HEK293 (cell line): Measurements from ENCODE around the gene NIPBL.

Source experiments
- BCL11A ChIP-seq: fragments of 450-650 bp; formaldehyde crosslinking; IDR thresholded peaks from 2 replicates; pipeline ENCODE4 v1.5.1; 2016; ENCODE audit warnings: low read depth, missing biosample characterization, missing genetic modification characterization
- FEZF1 ChIP-seq: fragments of 450-650 bp; formaldehyde crosslinking; IDR thresholded peaks from 2 replicates; pipeline ENCODE4 v1.5.1; 2016; ENCODE audit warnings: missing biosample characterization, missing genetic modification characterization
- KLF1 ChIP-seq: fragments of 450-650 bp; formaldehyde crosslinking; IDR thresholded peaks from 2 replicates; pipeline ENCODE4 v1.5.1; 2016; ENCODE audit warnings: missing biosample characterization, missing genetic modification characterization
- KLF10 ChIP-seq: fragments of 450-650 bp; IDR thresholded peaks from 2 replicates; pipeline ENCODE4 v1.5.1; 2018; ENCODE audit warnings: missing biosample characterization, mild to moderate bottlenecking, missing genetic modification characterization
- OSR2 ChIP-seq: fragments of 450-650 bp; formaldehyde crosslinking; IDR thresholded peaks from 2 replicates; pipeline ENCODE4 v1.5.1; 2016; ENCODE audit warnings: missing biosample characterization, missing genetic modification characterization
- SP2 ChIP-seq: fragments of 450-650 bp; formaldehyde crosslinking; IDR thresholded peaks from 2 replicates; pipeline ENCODE4 v1.5.1; 2016; ENCODE audit warnings: missing biosample characterization, missing genetic modification characterization
- SP3 ChIP-seq: fragments of 450-650 bp; formaldehyde crosslinking; IDR thresholded peaks from 2 replicates; pipeline ENCODE4 v1.5.1; 2016; ENCODE audit warnings: missing biosample characterization, missing genetic modification characterization
- SP7 ChIP-seq: fragments of 450-650 bp; formaldehyde crosslinking; IDR thresholded peaks from 2 replicates; pipeline ENCODE4 v1.5.1; 2016; ENCODE audit warnings: missing biosample characterization, missing genetic modification characterization
- WT1 ChIP-seq: fragments of 450-650 bp; formaldehyde crosslinking; IDR thresholded peaks from 2 replicates; pipeline ENCODE4 v1.5.1; 2016; ENCODE audit warnings: missing biosample characterization, missing genetic modification characterization
- ZBTB11 ChIP-seq: fragments of 450-650 bp; formaldehyde crosslinking; conservative IDR thresholded peaks from 2 replicates; pipeline ENCODE4 v1.5.1; 2016; ENCODE audit warnings: low read depth, missing biosample characterization, missing genetic modification characterization
- ZBTB7A ChIP-seq: fragments of 450-650 bp; formaldehyde crosslinking; IDR thresholded peaks from 2 replicates; pipeline ENCODE4 v1.5.1; 2016; ENCODE audit warnings: low read depth, missing biosample characterization, missing genetic modification characterization
- ZFP37 ChIP-seq: fragments of 450-650 bp; formaldehyde crosslinking; IDR thresholded peaks from 2 replicates; pipeline ENCODE4 v1.5.1; 2016; ENCODE audit warnings: missing biosample characterization, missing genetic modification characterization
- ZIC2 ChIP-seq: fragments of 450-650 bp; formaldehyde crosslinking; IDR thresholded peaks from 2 replicates; pipeline ENCODE4 v1.5.1; 2016; ENCODE audit warnings: missing biosample characterization, missing genetic modification characterization
- ZNF18 ChIP-seq: fragments of 450-650 bp; formaldehyde crosslinking; IDR thresholded peaks from 2 replicates; pipeline ENCODE4 v1.5.1; 2016; ENCODE audit warnings: missing biosample characterization, missing genetic modification characterization
- ZNF2 ChIP-seq: fragments of 450-650 bp; formaldehyde crosslinking; IDR thresholded peaks from 2 replicates; pipeline ENCODE4 v1.5.1; 2016; ENCODE audit warnings: missing biosample characterization, missing genetic modification characterization
- ZNF24 ChIP-seq: fragments of 450-650 bp; formaldehyde crosslinking; IDR thresholded peaks from 2 replicates; pipeline ENCODE4 v1.5.1; 2016; ENCODE audit warnings: missing biosample characterization, missing genetic modification characterization
- ZNF324 ChIP-seq: fragments of 450-650 bp; formaldehyde crosslinking; IDR thresholded peaks from 2 replicates; pipeline ENCODE4 v1.5.1; 2016; ENCODE audit warnings: missing biosample characterization, missing genetic modification characterization
- ZNF341 ChIP-seq: fragments of 450-650 bp; formaldehyde crosslinking; IDR thresholded peaks from 2 replicates; pipeline ENCODE4; 2016; ENCODE audit warnings: low read depth, missing biosample characterization, missing genetic modification characterization
- ZNF501 ChIP-seq: fragments of 450-650 bp; formaldehyde crosslinking; IDR thresholded peaks from 2 replicates; pipeline ENCODE4 v1.5.1; 2016; ENCODE audit warnings: missing biosample characterization, missing genetic modification characterization
- ZNF514 ChIP-seq: fragments of 450-650 bp; formaldehyde crosslinking; IDR thresholded peaks from 2 replicates; pipeline ENCODE4 v1.5.1; 2016; ENCODE audit warnings: missing biosample characterization, missing genetic modification characterization
- ZNF521 ChIP-seq: fragments of 450-650 bp; formaldehyde crosslinking; IDR thresholded peaks from 2 replicates; pipeline ENCODE4 v1.5.1; 2017; ENCODE audit warnings: missing biosample characterization, mild to moderate bottlenecking, missing genetic modification characterization
- ZNF530 ChIP-seq: fragments of 450-650 bp; formaldehyde crosslinking; IDR thresholded peaks from 2 replicates; pipeline ENCODE4 v1.5.1; 2016; ENCODE audit warnings: low read depth, missing biosample characterization, missing genetic modification characterization
- ZNF549 ChIP-seq: fragments of 450-650 bp; IDR thresholded peaks from 2 replicates; pipeline ENCODE4 v1.5.1; 2018; ENCODE audit warnings: missing biosample characterization, missing genetic modification characterization, mild to moderate bottlenecking, inconsistent platforms, moderate library complexity
- ZNF561 ChIP-seq: fragments of 450-650 bp; IDR thresholded peaks from 2 replicates; pipeline ENCODE4 v1.5.1; 2018; ENCODE audit warnings: missing biosample characterization, missing genetic modification characterization, borderline replicate concordance
- ZNF571 ChIP-seq: fragments of 450-650 bp; formaldehyde crosslinking; IDR thresholded peaks from 2 replicates; pipeline ENCODE4 v1.5.0; 2017; ENCODE audit warnings: missing biosample characterization, missing genetic modification characterization
- ZNF585B ChIP-seq: fragments of 450-650 bp; formaldehyde crosslinking; IDR thresholded peaks from 2 replicates; pipeline ENCODE4 v1.5.1; 2016; ENCODE audit warnings: missing biosample characterization, missing genetic modification characterization
- ZNF654 ChIP-seq: fragments of 450-650 bp; formaldehyde crosslinking; IDR thresholded peaks from 2 replicates; pipeline ENCODE4 v1.5.1; 2016; ENCODE audit warnings: low read depth, missing biosample characterization, missing genetic modification characterization
- ZNF777 ChIP-seq: fragments of 450-650 bp; formaldehyde crosslinking; IDR thresholded peaks from 2 replicates; pipeline ENCODE4 v1.5.1; 2017; ENCODE audit warnings: missing biosample characterization, missing genetic modification characterization, borderline replicate concordance
- ZNF792 ChIP-seq: fragments of 450-650 bp; formaldehyde crosslinking; IDR thresholded peaks from 2 replicates; pipeline ENCODE4 v1.5.1; 2016; ENCODE audit warnings: missing biosample characterization, missing genetic modification characterization
- ZNF837 ChIP-seq: fragments of 450-650 bp; formaldehyde crosslinking; IDR thresholded peaks from 2 replicates; pipeline ENCODE4 v1.5.1; 2016; ENCODE audit warnings: missing biosample characterization, missing genetic modification characterization
- ZSCAN18 ChIP-seq: fragments of 450-650 bp; formaldehyde crosslinking; IDR thresholded peaks from 2 replicates; pipeline ENCODE4 v1.5.1; 2016; ENCODE audit warnings: missing biosample characterization, missing genetic modification characterization
- TF ChIP-seq, protein P1 (sequence below): fragments of 450-650 bp; IDR thresholded peaks from 2 replicates; pipeline ENCODE4 v1.5.1; 2018; ENCODE audit warnings: missing biosample characterization, mild to moderate bottlenecking, missing genetic modification characterization

NIPBL gene

DNA sequence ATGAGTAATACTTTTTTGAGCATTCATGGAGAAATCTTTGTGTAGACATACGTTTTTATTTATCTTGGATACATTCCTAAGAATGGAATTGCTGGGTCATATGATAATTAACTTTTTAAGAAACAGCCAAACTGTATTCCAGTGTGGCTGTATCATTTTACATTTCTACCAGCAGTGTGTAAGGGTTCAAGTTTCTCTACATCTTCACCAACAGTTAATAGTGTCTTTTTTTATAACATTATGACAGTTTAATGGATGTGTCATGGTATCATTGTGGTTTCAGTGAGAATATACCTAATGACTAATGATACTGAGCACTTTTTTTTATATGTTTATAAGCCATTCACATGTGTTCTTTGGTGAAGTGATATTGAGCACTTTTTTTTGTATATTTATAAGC, 52.4 kb downstream of the NIPBL start (continued):
- no peak for TF ChIP-seq ZNF837
- no peak for TF ChIP-seq ZSCAN18 (tag by site-specific recombination)
- TF ChIP-seq ZBTB7A (tag by site-specific recombination): no peak
- TF ChIP-seq ZNF585B: no peak
- TF ChIP-seq, protein P1, sequence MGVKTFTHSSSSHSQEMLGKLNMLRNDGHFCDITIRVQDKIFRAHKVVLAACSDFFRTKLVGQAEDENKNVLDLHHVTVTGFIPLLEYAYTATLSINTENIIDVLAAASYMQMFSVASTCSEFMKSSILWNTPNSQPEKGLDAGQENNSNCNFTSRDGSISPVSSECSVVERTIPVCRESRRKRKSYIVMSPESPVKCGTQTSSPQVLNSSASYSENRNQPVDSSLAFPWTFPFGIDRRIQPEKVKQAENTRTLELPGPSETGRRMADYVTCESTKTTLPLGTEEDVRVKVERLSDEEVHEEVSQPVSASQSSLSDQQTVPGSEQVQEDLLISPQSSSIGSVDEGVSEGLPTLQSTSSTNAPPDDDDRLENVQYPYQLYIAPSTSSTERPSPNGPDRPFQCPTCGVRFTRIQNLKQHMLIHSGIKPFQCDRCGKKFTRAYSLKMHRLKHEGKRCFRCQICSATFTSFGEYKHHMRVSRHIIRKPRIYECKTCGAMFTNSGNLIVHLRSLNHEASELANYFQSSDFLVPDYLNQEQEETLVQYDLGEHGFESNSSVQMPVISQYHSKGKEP (tag by site-specific recombination): peak; percentile 80
- no peak for TF ChIP-seq ZNF341
- peak; percentile 86 for TF ChIP-seq ZNF18 (tag by site-specific recombination)
- TF ChIP-seq ZNF521 (tag by site-specific recombination): no peak
- peak; percentile 92 for TF ChIP-seq OSR2 (tag by site-specific recombination)
- no peak for TF ChIP-seq ZNF514 (tag by site-specific recombination)
- TF ChIP-seq ZNF571 (tag by site-specific recombination): no peak
- TF ChIP-seq BCL11A (tag by site-specific recombination): peak; percentile 96
- TF ChIP-seq ZNF654 (tag by site-specific recombination): 0 out of 2 replicates have a peak, but pooled peaks have one; percentile 17
- no peak for TF ChIP-seq KLF1 (tag by site-specific recombination)
- 0 out of 2 replicates have a peak, but pooled peaks have one; percentile 59 for TF ChIP-seq ZNF324
- TF ChIP-seq SP2: no peak
- TF ChIP-seq ZNF777 (tag by site-specific recombination): no peak
- TF ChIP-seq ZNF549 (tag by site-specific recombination): no peak; the same call in 1 of the 2 replicates
- peak; percentile 90 for TF ChIP-seq ZNF2 (tag by site-specific recombination)
- 0 out of 2 replicates have a peak, but pooled peaks have one; percentile 43 for TF ChIP-seq ZFP37 (tag by site-specific recombination)
- peak; percentile 94 for TF ChIP-seq FEZF1 (tag by site-specific recombination)
- TF ChIP-seq ZNF501 (tag by site-specific recombination): peak; percentile 90
- no peak for TF ChIP-seq ZBTB11 (tag by site-specific recombination)
- TF ChIP-seq SP7: peak; percentile 96
- no peak for TF ChIP-seq ZNF792
- no peak for TF ChIP-seq ZNF530
- peak; percentile 77 for TF ChIP-seq ZNF24
- peak; percentile 61; the same call in 1 of the 2 replicates for TF ChIP-seq WT1
- TF ChIP-seq ZNF561 (tag by site-specific recombination): no peak
- peak; percentile 47 for TF ChIP-seq SP3 (tag by site-specific recombination)
- no peak for TF ChIP-seq ZIC2
- TF ChIP-seq KLF10 (tag by site-specific recombination): peak; percentile 77
